ENCODE data around the gene TNFSF4. TPM values are rescaled to one million over a fixed set of nuclear protein-coding genes. Genes with fewer than 3 reads are reported as not detected.

The TNFSF4 gene
- total and polyA plus RNA-seq, 2 of the 13 experiments (the other 11 are each of a cell fraction or from before 2014, with no cell fraction given) = 2.4 to 7.9 TPM

GRCh38 chr1:173190101-173190936, 16.8 kb downstream of the TNFSF4 start (continued):
- no peak for TF ChIP-seq PAWR (CRISPR knock-in tag; IDR thresholded peaks at IDR 0.05; ENCODE audit: borderline replicate concordance)
- TF ChIP-seq MED13 (CRISPR knock-in tag; IDR thresholded peaks at IDR 0.05) = no peak
- TF ChIP-seq ZNF17 (CRISPR knock-in tag; IDR thresholded peaks at IDR 0.05) = no peak
- no peak for TF ChIP-seq ZNF775 (CRISPR knock-in tag; IDR thresholded peaks at IDR 0.05; ENCODE audit: borderline replicate concordance)
- no peak for TF ChIP-seq ZBTB3 (CRISPR knock-in tag; IDR thresholded peaks at IDR 0.05; ENCODE audit: borderline replicate concordance, low read depth)
- no peak for TF ChIP-seq ATRX (CRISPR knock-in tag; IDR thresholded peaks at IDR 0.05; ENCODE audit: borderline replicate concordance)
- no peak for TF ChIP-seq NFE2L2 (IDR thresholded peaks at IDR 0.05; ENCODE audit: low read length)
- no peak for TF ChIP-seq HES4 (CRISPR knock-in tag; IDR thresholded peaks at IDR 0.05; ENCODE audit: borderline replicate concordance)
- no peak for TF ChIP-seq ZNF678 (CRISPR knock-in tag; IDR thresholded peaks at IDR 0.05)
- TF ChIP-seq TEF (CRISPR knock-in tag; IDR thresholded peaks at IDR 0.05) = no peak
- TF ChIP-seq ZNF44 (CRISPR knock-in tag; IDR thresholded peaks at IDR 0.05) = no peak
- no peak for TF ChIP-seq RFX5 (IDR thresholded peaks at IDR 0.05; ENCODE audit: low read depth, low read length)
- TF ChIP-seq, protein P1, sequence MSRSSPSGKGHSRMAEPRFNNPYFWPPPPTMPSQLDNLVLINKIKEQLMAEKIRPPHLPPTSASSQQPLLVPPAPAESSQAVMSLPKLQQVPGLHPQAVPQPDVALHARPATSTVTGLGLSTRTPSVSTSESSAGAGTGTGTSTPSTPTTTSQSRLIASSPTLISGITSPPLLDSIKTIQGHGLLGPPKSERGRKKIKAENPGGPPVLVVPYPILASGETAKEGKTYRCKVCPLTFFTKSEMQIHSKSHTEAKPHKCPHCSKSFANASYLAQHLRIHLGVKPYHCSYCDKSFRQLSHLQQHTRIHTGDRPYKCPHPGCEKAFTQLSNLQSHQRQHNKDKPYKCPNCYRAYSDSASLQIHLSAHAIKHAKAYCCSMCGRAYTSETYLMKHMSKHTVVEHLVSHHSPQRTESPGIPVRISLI (CRISPR knock-in tag; IDR thresholded peaks at IDR 0.05; ENCODE audit: borderline replicate concordance) = no peak
- TF ChIP-seq SMAD9 (CRISPR knock-in tag; IDR thresholded peaks at IDR 0.05) = no peak
- no peak for TF ChIP-seq PHF5A (CRISPR knock-in tag; IDR thresholded peaks at IDR 0.05; ENCODE audit: low read depth, unreplicated experiment)
- no peak for TF ChIP-seq KDM2A (CRISPR knock-in tag; IDR thresholded peaks at IDR 0.05; ENCODE audit: borderline replicate concordance, low read depth)
- TF ChIP-seq ADNP (CRISPR knock-in tag; IDR thresholded peaks at IDR 0.05) = no peak
- TF ChIP-seq MLXIP (CRISPR knock-in tag; IDR thresholded peaks at IDR 0.05; ENCODE audit: borderline replicate concordance) = 0 out of 2 replicates have a peak, but pooled peaks have one; percentile 25
- no peak for TF ChIP-seq ZBTB46 (CRISPR knock-in tag; IDR thresholded peaks at IDR 0.05; ENCODE audit: borderline replicate concordance)
- TF ChIP-seq ZNF792 (CRISPR knock-in tag; IDR thresholded peaks at IDR 0.05) = peak; percentile 63; the same call in 1 of the 2 replicates
- peak; percentile 78; the same call in 1 of the 2 replicates for TF ChIP-seq MEF2D (CRISPR knock-in tag; IDR thresholded peaks at IDR 0.05)
- no peak for TF ChIP-seq REPIN1 (CRISPR knock-in tag; IDR thresholded peaks at IDR 0.05; ENCODE audit: borderline replicate concordance, low read depth)
- no peak for TF ChIP-seq ASH2L (IDR thresholded peaks at IDR 0.05; ENCODE audit: insufficient read length, low read depth, low read length)
- TF ChIP-seq BRCA1 (CRISPR knock-in tag; IDR thresholded peaks at IDR 0.05) = peak; percentile 74; the same call in 1 of the 2 replicates

Measured in HepG2 (cell line).